ENCODE results near the gene TMEM259. TPM values are rescaled to one million over a fixed set of nuclear protein-coding genes. Genes with fewer than 3 reads are reported as not detected.

The TMEM259 gene
- total RNA-seq, 4 donors from 2014 or later = 98.5 to 150 (median 124) TPM

- in situ Hi-C loops (cut with MboI; ENCODE audit: low sequenced_read_pairs in 4 of 4) = no loop called here
- ATAC-seq (no peak), DNase-seq (no peak)
- Histone ChIP-seq H3K27ac (no peak overlapping the region), H3K36me3 (peaks cover 0 to 29% of the 10 kb centered on the region in 2 donors), H3K9me3 (peaks cover 5 to 19% (median 6%) of the 10 kb centered on the region in 3 donors), H3K27me3 (peaks cover 7 to 30% (median 16%) of the 10 kb centered on the region in 3 donors), H3K4me1 (peaks cover 4 to 12% of the 10 kb centered on the region in 2 donors), H3K4me3 (no peak overlapping the region)
- TF ChIP-seq POLR2A (IDR thresholded peaks at IDR 0.05) (no peak), CTCF (IDR thresholded peaks at IDR 0.05 in 4 of 5, conservative IDR thresholded peaks at IDR 0.05 in 1 of 5) (no peak)
- intact Hi-C loops (cut with DNase I; ENCODE audit: low total_unique reads) = no loop called here
Observed at GRCh38 chr19:1061987-1062386, 41.1 kb upstream of the TMEM259 start.

GRCh38 chr19:1060689-1061088 lies 39.8 kb upstream of the TMEM259 start:
- in situ Hi-C loops (cut with MboI; ENCODE audit: low sequenced_read_pairs in 4 of 4) (no loop called here), intact Hi-C loops (cut with DNase I; ENCODE audit: low total_unique reads) (no loop called here)
- H3K9me3 ChIP-seq = peaks cover 5 to 28% (median 6%) of the 10 kb centered on the region in 3 donors
- H3K4me3 ChIP-seq = no peak overlapping the region
- H3K27ac ChIP-seq = no peak overlapping the region
- peaks cover 0 to 17% (median 4%) of the 10 kb centered on the region in 3 donors for H3K27me3 ChIP-seq
- TF ChIP-seq CTCF (IDR thresholded peaks at IDR 0.05 in 4 of 5, conservative IDR thresholded peaks at IDR 0.05 in 1 of 5) = no peak
- no peak for TF ChIP-seq POLR2A (IDR thresholded peaks at IDR 0.05)
- H3K4me1 ChIP-seq = peaks cover 4 to 7% of the 10 kb centered on the region in 2 donors
- DNase-seq (no peak), ATAC-seq (no peak)
- H3K36me3 ChIP-seq = peaks cover 0 to 42% of the 10 kb centered on the region in 2 donors

GRCh38 chr19:1058112-1058511 lies 37.2 kb upstream of the TMEM259 start:
- H3K9me3 ChIP-seq = peaks cover 5 to 28% (median 6%) of the 10 kb centered on the region in 3 donors
- H3K27me3 ChIP-seq = no peaks in the 10 kb centered on the region
- H3K36me3 ChIP-seq = peaks cover 0 to 59% of the 10 kb centered on the region in 2 donors
- in situ Hi-C loops (cut with MboI; ENCODE audit: low sequenced_read_pairs in 4 of 4) = no loop called here
- H3K4me1 ChIP-seq = no peaks in the 10 kb centered on the region
- no peak overlapping the region for H3K4me3 ChIP-seq
- ATAC-seq = no peak
- DNase-seq = no peak
- no peak for TF ChIP-seq POLR2A (IDR thresholded peaks at IDR 0.05)
- no peak for TF ChIP-seq CTCF (IDR thresholded peaks at IDR 0.05 in 4 of 5, conservative IDR thresholded peaks at IDR 0.05 in 1 of 5)
- no peak overlapping the region for H3K27ac ChIP-seq
- intact Hi-C loops (cut with DNase I; ENCODE audit: low total_unique reads) = no loop called here

GRCh38 chr19:1057176-1057855 lies 36.4 kb upstream of the TMEM259 start:
- Histone ChIP-seq H3K9me3 (peaks cover 5 to 28% (median 6%) of the 10 kb centered on the region in 3 donors), H3K4me3 (no peak overlapping the region), H3K4me1 (no peaks in the 10 kb centered on the region), H3K27ac (no peak overlapping the region), H3K36me3 (peaks cover 0 to 59% of the 10 kb centered on the region in 2 donors), H3K27me3 (no peaks in the 10 kb centered on the region)
- no peak for TF ChIP-seq POLR2A (IDR thresholded peaks at IDR 0.05)
- TF ChIP-seq CTCF (IDR thresholded peaks at IDR 0.05 in 4 of 5, conservative IDR thresholded peaks at IDR 0.05 in 1 of 5) = no peak
- intact Hi-C loops (cut with DNase I; ENCODE audit: low total_unique reads) = no loop called here
- in situ Hi-C loops (cut with MboI; ENCODE audit: low sequenced_read_pairs in 4 of 4) = no loop called here
- no peak for DNase-seq
- no peak for ATAC-seq

All from gastrocnemius medialis (tissue), 4 donors.